Neural progenitor cell (in vitro differentiated cells): ENCODE results near the gene CHST10. TPM values are rescaled to one million over a fixed set of nuclear protein-coding genes. Genes with fewer than 3 reads are reported as not detected.

Experiments
- DNase-seq: peaks from one replicate; pipeline ENCODE4 v3.0.0-alpha.2; 2016; ENCODE audit warnings: low spot score
- H2AFZ ChIP-seq: fragments of 200-600 bp; sonication (generic); replicated peaks from 2 replicates; pipeline ENCODE4 v1.6.1; 2016; ENCODE audit warnings: antibody characterized with exemption
- H3F3A ChIP-seq: fragments of 200-600 bp; sonication (generic); 2 replicates; pipeline ENCODE4 v1.6.1; 2016; ENCODE audit warnings: antibody characterized with exemption, low read depth
- H3K27ac ChIP-seq: fragments of 200-600 bp; sonication (generic); 2 replicates; pipeline ENCODE4 v1.5.1; 2016; ENCODE audit warnings: mild to moderate bottlenecking
- H3K27me3 ChIP-seq: fragments of 200-600 bp; sonication (generic); 2 replicates; pipeline ENCODE4 v1.6.1; 2016; ENCODE audit warnings: mild to moderate bottlenecking, moderate library complexity
- H3K36me3 ChIP-seq: fragments of 200-600 bp; sonication (generic); 2 replicates; pipeline ENCODE4 v1.5.1; 2016
- H3K4me1 ChIP-seq: fragments of 200-600 bp; sonication (generic); 2 replicates; pipeline ENCODE4 v1.6.1; 2016; ENCODE audit warnings: mixed run types
- H3K4me2 ChIP-seq: fragments of 200-600 bp; sonication (generic); 2 replicates; pipeline ENCODE4 v1.6.1; 2016
- H3K4me3 ChIP-seq: fragments of 200-600 bp; sonication (generic); 2 replicates; pipeline ENCODE4 v1.5.1; 2016
- H3K79me2 ChIP-seq: fragments of 200-600 bp; sonication (generic); 2 replicates; pipeline ENCODE4 v1.6.1; 2016; ENCODE audit warnings: low read depth
- H3K9ac ChIP-seq: fragments of 200-600 bp; sonication (generic); 2 replicates; pipeline ENCODE4 v1.6.1; 2016
- H3K9me3 ChIP-seq: fragments of 200-600 bp; sonication (generic); 2 replicates; pipeline ENCODE4 v1.5.1; 2016; ENCODE audit warnings: low read depth
- H4K20me1 ChIP-seq: fragments of 200-600 bp; sonication (generic); 2 replicates; pipeline ENCODE4 v1.6.1; 2016; ENCODE audit warnings: low read depth
- H3K27ac Mint-ChIP-seq: 3 replicates; pipeline ENCODE4 v1.8.0; 2021; ENCODE audit warnings: mixed read lengths
- H3K27me3 Mint-ChIP-seq: 2 replicates; pipeline ENCODE4 v1.8.0; 2022; ENCODE audit warnings: low read depth, mild to moderate bottlenecking, inconsistent platforms, moderate library complexity, mixed read lengths; ENCODE audit not compliant: insufficient read depth
- H3K36me3 Mint-ChIP-seq: 3 replicates; pipeline ENCODE4 v1.8.0; 2021; ENCODE audit warnings: mixed read lengths
- H3K4me1 Mint-ChIP-seq: 3 replicates; pipeline ENCODE4 v1.8.0; 2021; ENCODE audit warnings: mixed read lengths
- H3K4me3 Mint-ChIP-seq: 3 replicates; pipeline ENCODE4 v1.8.0; 2021; ENCODE audit warnings: mild to moderate bottlenecking, moderate library complexity, mixed read lengths
- H3K9me3 Mint-ChIP-seq: 3 replicates; pipeline ENCODE4 v1.8.0; 2020; ENCODE audit warnings: mixed read lengths
- CTCF ChIP-seq: fragments of 200-600 bp; sonication (generic); IDR thresholded peaks from 2 replicates; pipeline ENCODE4 v1.5.1; 2017; ENCODE audit warnings: antibody characterized with exemption, mild to moderate bottlenecking
- EZH2 ChIP-seq: fragments of 200-600 bp; sonication (generic); IDR thresholded peaks from 2 replicates; pipeline ENCODE4 v1.6.1; 2017; ENCODE audit warnings: antibody characterized with exemption, mild to moderate bottlenecking, moderate library complexity
- EZH2phosphoT487 ChIP-seq: fragments of 200-600 bp; sonication (generic); IDR thresholded peaks from 2 replicates; pipeline ENCODE4 v1.6.1; 2017; ENCODE audit warnings: antibody characterized with exemption
- total RNA-seq: library from RNA; depleted of rRNA; stranded (reverse); fragments of >200 nt; gene quantifications from 2 replicates; pipeline ENCODE4 v1.2.3, GENCODE V29; 2015; ENCODE audit warnings: low replicate concordance

The CHST10 gene
- total RNA-seq, 1 donor from 2014 or later: 28.1 TPM

- Mint-ChIP-seq H3K4me3 (no peak overlapping the region), H3K4me1 (no peaks in the 10 kb centered on the region), H3K27ac (no peak overlapping the region), H3K9me3 (no peaks in the 10 kb centered on the region), H3K27me3 (peaks cover 7% of the 10 kb centered on the region), H3K36me3 (peaks cover 24% of the 10 kb centered on the region)
- H3K27ac ChIP-seq: no peak overlapping the region
- H4K20me1 ChIP-seq: no peaks in the 10 kb centered on the region
- H3K79me2 ChIP-seq: no peaks in the 10 kb centered on the region
- H3K4me2 ChIP-seq: no peak overlapping the region
- H3F3A ChIP-seq: no peaks in the 10 kb centered on the region
- no peak overlapping the region for H3K4me3 ChIP-seq
- H2AFZ ChIP-seq: no peak overlapping the region
- H3K9me3 ChIP-seq: no peaks in the 10 kb centered on the region
- DNase-seq: no peak
- H3K27me3 ChIP-seq: no peaks in the 10 kb centered on the region
- no peaks in the 10 kb centered on the region for H3K36me3 ChIP-seq
- H3K9ac ChIP-seq: no peak overlapping the region
- no peaks in the 10 kb centered on the region for H3K4me1 ChIP-seq
- no peak for TF ChIP-seq CTCF
- no peak for TF ChIP-seq EZH2phosphoT487
- TF ChIP-seq EZH2: no peak
These were observed 24.1 kb downstream of the CHST10 start for GRCh38 chr2:100393362-100393761.

GRCh38 chr2:100392715-100393114 is 24.8 kb downstream of the CHST10 start:
- Histone ChIP-seq H3K9ac (no peak overlapping the region), H3K9me3 (no peaks in the 10 kb centered on the region), H3K36me3 (no peaks in the 10 kb centered on the region), H3K4me1 (no peaks in the 10 kb centered on the region), H4K20me1 (no peaks in the 10 kb centered on the region), H3K79me2 (no peaks in the 10 kb centered on the region), H3K27ac (no peak overlapping the region), H3F3A (no peaks in the 10 kb centered on the region), H3K4me2 (no peak overlapping the region), H2AFZ (no peak overlapping the region), H3K27me3 (no peaks in the 10 kb centered on the region), H3K4me3 (no peak overlapping the region)
- Mint-ChIP-seq H3K27me3 (peaks cover 4% of the 10 kb centered on the region), H3K4me1 (no peaks in the 10 kb centered on the region), H3K4me3 (no peak overlapping the region), H3K9me3 (no peaks in the 10 kb centered on the region), H3K36me3 (peaks cover 24% of the 10 kb centered on the region), H3K27ac (no peak overlapping the region)
- TF ChIP-seq EZH2 (no peak), EZH2phosphoT487 (no peak), CTCF (no peak)
- DNase-seq: no peak

- no peaks in the 10 kb centered on the region for H3K9me3 ChIP-seq
- Mint-ChIP-seq H3K4me1 (no peaks in the 10 kb centered on the region), H3K27me3 (peaks cover 4% of the 10 kb centered on the region), H3K4me3 (no peak overlapping the region), H3K27ac (no peak overlapping the region), H3K36me3 (peaks cover 21% of the 10 kb centered on the region), H3K9me3 (no peaks in the 10 kb centered on the region)
- H3K4me3 ChIP-seq: no peak overlapping the region
- H3F3A ChIP-seq: no peaks in the 10 kb centered on the region
- H3K36me3 ChIP-seq: no peaks in the 10 kb centered on the region
- no peak overlapping the region for H3K9ac ChIP-seq
- no peaks in the 10 kb centered on the region for H3K4me1 ChIP-seq
- H3K27me3 ChIP-seq: no peaks in the 10 kb centered on the region
- H2AFZ ChIP-seq: no peak overlapping the region
- H3K4me2 ChIP-seq: no peak overlapping the region
- no peaks in the 10 kb centered on the region for H4K20me1 ChIP-seq
- H3K79me2 ChIP-seq: no peaks in the 10 kb centered on the region
- DNase-seq: no peak
- H3K27ac ChIP-seq: no peak overlapping the region
- TF ChIP-seq EZH2phosphoT487 (no peak), CTCF (no peak), EZH2 (no peak)
These were observed 25.5 kb downstream of the CHST10 start for GRCh38 chr2:100391735-100392515.
